HG03565 (cell line): ENCODE data around the gene TCHP.
"Not testable (repeated sequence)": the region's sequence is repeated elsewhere in the genome, so short reads cannot be mapped to it uniquely, and the experiment has no call there.

ENCODE experiments used
- ATAC-seq: cut with Tn5 transposase; IDR thresholded peaks from one replicate; pipeline ENCODE4 v1.9.1; 2021; ENCODE audit warnings: mild to moderate bottlenecking, moderate library complexity; ENCODE audit not compliant: unreplicated experiment

Gene TCHP

DNA sequence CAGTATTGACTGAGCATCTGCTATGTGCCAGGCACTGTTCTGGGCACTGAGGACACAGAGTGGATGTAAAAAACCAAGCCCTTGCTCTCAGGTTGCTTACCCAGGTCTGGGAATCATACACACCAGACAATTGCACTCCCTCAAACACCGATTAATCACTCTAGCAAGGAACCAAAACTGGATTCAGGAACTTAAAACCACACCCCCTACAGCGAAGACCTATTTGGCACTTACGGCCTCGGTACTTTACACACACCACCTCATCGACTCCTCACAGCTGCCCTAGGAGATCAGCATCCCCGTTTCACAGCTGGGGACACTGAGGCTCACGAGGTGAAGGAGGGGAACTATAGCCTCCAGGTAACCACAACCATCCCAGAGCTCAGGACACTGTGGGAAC, 21.3 kb upstream of the TCHP start:
- no peak for ATAC-seq

DNA sequence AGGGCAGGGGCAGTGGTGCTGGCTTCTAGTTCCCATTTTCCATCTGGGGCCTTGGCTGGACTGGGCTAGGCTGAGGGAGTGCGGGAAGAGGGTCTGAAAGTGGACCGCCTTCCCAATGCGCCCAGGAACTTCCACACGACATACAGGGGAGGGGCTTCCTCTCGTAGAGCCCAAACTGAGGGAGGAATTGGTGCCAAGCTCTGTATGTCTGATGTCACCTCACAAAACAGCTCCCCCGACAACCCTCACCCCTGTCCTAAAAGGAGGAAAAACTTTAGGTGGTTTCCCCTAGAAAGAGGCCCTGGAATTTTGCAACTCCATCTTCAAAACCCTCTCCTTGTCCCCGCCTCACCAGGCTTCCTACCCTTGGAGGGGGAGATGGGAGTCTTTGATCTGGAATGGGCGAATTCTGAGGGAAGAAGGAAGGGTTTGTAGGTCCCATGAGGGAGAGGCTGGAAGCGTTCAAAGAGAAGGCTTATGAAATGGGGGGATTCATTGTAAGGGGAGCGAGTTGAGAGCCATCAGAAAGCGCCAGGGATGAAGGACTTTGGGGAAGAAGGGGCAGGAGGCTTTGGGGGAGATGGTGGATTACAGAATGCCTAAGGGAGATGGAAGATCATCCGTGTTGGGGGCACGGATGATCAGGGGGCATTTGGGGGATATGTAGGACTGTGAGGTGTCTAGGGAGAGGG, 20.6 kb upstream of the TCHP start:
- no peak for ATAC-seq

DNA sequence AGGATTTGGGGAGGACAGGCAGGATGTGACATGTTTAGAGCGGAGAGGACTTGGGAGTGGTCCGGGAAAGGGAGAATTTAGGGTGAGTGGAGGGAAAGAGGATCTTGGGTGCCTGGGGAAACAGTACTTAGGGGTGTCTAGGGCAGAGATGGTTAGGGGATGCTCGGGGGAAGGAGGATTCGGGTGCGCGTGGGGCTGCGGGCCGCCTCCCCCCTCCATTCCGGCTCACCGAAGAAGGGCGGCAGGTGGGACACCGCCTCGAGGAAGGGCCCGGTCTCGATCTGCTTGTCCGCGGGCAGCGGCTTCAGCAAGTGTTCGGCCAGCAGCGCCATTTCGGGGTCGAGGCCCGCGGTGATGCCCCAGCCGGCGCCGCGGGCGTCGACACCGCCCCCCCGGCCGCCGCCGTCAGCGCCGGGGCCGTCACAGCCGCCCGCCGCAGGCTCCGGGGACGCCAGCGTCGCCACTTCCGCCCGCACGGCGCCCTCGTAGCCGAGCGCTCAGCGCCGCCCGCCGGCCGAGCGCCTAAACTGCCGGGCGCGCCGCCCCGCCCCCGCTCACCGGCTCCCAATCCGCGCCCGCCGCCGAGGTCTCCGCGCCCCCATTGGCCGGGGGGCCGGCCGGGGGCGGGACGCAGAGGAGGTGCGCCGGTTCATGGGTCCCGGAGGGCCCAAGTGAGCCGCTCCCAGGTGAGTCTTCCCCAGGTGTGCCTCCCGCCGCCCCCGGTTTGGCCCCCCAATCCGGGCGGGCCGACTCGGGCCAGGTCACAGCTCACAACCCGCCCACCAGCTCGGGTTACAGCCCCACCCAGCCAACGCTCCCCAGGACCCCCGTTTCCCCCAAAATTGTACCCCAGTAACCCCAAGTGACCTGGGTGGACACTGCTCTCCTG, 19.8 kb upstream of the TCHP start, which contains the start of gene GLTP:
Gene GLTP, minus strand, starts transcription at position 499 of the 889 bp plus-strand sequence. Its CDS starts 167 bp downstream, at position 332.
- peak; percentile 89 for ATAC-seq

DNA sequence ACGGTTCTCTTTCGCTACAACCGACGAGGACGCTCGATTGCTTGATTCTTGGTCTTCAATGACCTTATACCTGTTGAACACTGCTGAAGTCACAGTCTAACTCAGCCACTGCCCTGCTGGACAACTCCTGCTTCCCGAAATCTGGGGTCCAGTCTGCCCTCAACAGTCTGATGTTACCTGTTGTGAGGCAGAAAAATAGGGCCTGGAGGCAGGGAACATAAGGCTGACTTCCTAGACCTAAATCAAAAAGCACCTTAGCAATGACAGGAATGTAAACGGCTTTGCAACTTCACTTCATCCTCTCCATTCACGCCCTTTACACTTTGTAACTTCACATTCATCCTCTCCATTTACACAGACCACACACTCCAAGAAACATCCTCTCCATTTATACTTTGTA, 19.1 kb upstream of the TCHP start:
- ATAC-seq, result no peak

DNA sequence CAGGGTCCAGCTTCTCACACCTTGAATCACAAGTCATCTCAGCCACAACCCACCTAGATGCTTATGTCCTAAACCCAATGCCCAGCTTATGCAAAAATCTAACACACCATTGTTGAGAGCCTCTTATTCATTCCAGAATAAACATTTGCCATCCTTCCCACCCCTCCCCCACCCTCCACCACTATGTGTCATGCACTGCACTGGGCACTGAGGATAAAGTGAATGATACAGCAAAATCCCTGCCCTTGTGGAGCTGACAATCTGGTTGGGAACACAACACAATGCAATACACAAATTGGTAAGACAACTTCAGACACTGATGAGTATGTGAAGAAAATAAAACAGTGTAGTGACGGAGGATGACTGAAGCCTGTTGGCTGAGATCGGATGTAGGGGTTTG, 18.3 kb upstream of the TCHP start:
- ATAC-seq, result no peak

GRCh38 chr12:109883461-109883860, 16.6 kb upstream of the TCHP start:
- ATAC-seq, result no peak

- ATAC-seq, result no peak
Measured at GRCh38 chr12:109885616-109886015, 14.5 kb upstream of the TCHP start.

GRCh38 chr12:109888179-109889020, 11.7 kb upstream of the TCHP start:
- ATAC-seq, result no peak

- ATAC-seq, result no peak
Measured at GRCh38 chr12:109890620-109891170, 9.4 kb upstream of the TCHP start.

- ATAC-seq, result not testable (repeated sequence)
Measured at GRCh38 chr12:109891731-109892130, 8.3 kb upstream of the TCHP start.

GRCh38 chr12:109892165-109892715, 7.8 kb upstream of the TCHP start:
- ATAC-seq, result no peak

DNA sequence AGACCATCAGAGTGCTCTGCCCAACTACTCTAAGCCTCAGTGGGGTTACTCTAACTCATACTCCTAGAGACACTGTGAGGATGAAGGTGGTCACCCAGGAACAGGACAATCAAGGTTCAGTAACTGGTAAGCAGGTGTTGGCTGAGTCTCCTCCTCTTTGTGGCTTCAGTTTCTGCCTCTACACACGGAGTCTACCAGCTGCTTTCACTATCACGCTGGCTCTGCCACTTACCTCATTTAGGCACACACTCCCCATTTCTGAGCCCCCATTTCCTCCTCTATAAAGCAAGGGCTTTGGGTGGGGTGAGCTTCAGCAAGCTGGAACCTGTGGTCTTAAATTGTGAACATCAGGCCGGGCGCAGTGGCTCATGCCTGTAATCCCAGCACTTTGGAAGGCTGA, 7.3 kb upstream of the TCHP start:
- ATAC-seq, result no peak

DNA sequence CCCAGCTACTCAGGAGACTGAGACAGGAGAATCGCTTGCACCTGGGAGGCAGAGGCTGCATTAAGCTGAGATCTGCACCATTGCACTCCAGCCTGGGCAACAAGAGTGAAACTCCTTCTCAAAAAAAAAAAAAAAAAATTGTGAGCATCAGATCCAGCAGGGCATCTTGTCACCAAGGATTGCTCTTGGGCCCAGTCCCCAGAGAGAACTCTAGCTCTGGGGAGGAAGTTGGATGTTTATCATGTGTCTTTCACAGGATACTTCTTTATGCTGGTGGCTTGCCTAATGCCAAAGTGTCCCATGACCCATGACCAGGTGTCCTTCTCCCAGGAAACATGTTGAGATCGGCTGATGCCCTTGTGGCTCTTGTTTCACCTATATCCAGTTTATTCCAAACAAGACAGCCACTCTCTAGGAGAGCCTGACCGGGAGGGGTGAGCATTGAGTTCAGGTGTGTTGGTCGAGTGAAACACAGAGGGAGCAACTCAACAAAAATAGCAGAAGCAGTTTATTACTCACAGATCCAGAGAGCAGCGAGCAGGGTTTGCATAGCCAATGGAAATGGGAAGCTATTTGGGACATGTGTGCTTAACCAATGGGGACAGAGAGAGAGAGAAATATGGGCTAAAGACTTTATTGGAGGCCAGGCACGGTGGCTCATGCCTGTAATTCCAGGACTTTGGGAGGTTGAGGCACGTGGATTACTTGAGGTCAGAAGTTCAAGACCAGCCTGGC, 6.6 kb upstream of the TCHP start:
- no peak for ATAC-seq

DNA sequence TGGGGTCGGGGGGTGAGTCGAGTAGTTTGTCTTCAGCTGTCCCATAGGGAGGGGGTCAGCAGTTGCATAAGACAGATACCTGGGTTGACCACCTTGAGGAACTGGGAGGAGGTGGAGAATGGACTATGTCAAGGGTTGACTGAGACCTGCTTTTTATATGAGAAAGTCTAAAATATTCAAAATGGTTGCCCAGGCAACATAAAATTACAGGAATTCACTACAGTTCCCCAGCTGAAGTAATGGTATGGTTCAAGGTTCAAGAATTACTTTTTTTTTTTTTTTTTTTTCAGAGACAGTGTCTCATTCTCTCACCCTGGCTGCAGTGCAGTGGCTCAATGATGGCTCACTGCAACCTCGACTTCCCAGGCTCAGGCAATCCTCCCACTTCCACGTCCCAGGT, 5.1 kb upstream of the TCHP start:
- ATAC-seq, result no peak

DNA sequence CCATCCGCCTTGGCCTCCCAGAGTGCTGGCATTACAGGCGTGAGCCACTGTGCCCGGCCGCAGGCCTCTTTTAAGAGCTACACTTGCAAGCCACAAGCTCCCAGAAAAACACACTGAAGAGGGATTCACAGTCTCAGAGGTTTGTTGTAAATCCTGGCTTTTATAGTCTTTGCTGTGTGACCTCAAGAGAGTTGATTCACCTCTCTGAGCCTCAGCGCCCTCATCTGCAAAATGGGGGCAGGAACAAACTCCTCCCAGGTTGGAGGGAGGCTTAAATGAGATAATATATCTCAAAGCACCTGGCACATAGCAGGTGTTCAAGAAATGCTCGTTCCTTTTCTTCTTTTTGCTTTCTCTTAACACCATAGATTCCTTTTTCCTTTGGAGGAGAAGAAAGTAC, 3.9 kb upstream of the TCHP start:
- ATAC-seq, result no peak

GRCh38 chr12:109897029-109897428, 3.0 kb upstream of the TCHP start:
- ATAC-seq, result no peak

- ATAC-seq, result not testable (repeated sequence)
Measured at GRCh38 chr12:109899345-109899744, 729 bp upstream of the TCHP start.

DNA sequence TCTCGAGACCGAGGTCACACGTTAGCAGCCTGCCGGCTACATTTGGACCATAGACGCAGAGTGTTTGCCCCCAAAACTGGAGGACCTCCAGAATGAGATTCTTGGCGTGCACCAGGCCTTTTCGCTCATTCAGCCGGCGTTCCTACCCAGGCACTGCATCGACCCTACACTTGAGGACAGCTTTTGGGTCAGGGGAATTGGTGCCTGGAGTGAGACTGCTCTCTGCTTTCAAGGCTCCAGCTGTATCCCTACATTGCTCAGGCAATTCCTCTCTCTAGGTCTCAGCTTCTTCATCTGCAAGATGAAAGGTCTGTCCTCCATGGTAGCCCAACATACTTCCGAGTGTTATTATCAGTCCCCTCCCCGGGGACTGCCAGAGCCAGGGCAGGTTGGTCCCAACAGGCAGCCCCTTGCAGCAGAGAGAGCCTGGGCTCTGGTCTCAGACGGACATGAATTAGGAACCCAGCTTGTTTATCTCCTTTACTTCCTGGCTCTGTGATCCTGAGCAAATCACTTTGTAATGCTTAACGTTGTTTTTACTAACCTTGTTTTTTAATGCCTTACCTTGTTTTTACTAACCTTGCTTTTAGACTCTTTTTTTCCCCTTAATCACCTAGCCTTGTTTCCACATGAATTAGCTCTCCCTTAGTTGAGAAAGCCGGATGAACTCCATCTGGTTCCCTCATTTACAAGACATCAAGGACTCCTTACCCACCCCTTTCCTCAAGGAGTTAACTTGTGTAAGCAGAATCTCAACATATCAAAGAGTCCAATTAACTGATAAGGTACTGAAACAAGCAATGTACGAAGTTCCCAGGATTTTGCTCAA, 892 bp downstream of the TCHP start:
- ATAC-seq, result peak; percentile 26

DNA sequence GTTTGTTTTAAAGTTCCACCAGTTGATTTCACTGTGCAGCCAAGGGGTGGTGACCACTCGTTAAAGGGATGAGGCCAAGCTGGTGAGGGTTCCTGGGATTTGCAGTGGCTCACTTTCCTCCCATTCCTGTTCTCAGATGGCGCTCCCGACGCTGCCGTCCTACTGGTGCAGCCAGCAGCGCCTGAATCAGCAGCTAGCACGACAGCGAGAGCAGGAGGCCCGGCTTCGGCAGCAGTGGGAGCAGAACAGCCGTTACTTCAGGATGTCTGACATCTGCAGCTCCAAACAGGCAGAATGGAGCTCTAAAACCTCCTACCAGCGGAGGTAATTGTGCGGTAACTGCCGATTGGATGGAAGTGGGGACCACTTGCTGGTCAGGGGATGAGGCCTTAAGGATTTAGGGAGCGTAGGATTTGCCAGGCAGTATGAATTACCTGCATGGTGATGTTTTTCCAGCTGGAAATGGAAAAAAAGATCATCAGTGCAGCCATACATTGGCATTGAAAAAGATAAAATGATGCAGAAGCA, 2.9 kb downstream of the TCHP start:
- ATAC-seq, result no peak
